Mesothelial cell of epicardium (in vitro differentiated cells): ENCODE measurements around the gene OR4Q3. TPM values are rescaled to one million over a fixed set of nuclear protein-coding genes. Genes with fewer than 3 reads are reported as not detected.
"Not testable (repeated sequence)": the region's sequence is repeated elsewhere in the genome, so short reads cannot be mapped to it uniquely, and the experiment has no call there.

Source experiments
- DNase-seq, 2 experiments: peaks; one replicate each; pipeline ENCODE4 v3.0.0; 2021; ENCODE audit warnings: low spot score in 2 of 2; ENCODE audit not compliant: unreplicated experiment in 2 of 2
- H3K27ac Mint-ChIP-seq: 2 replicates; pipeline ENCODE4 v1.8.0; 2021; ENCODE audit warnings: mixed read lengths
- H3K27me3 Mint-ChIP-seq: 2 replicates; pipeline ENCODE4 v1.8.0; 2021; ENCODE audit warnings: low read depth, mixed read lengths
- H3K36me3 Mint-ChIP-seq: 2 replicates; pipeline ENCODE4 v1.8.0; 2021; ENCODE audit warnings: mixed read lengths
- H3K4me1 Mint-ChIP-seq: 2 replicates; pipeline ENCODE4 v1.8.0; 2021; ENCODE audit warnings: mixed read lengths
- H3K4me3 Mint-ChIP-seq: 2 replicates; pipeline ENCODE4 v1.8.0; 2021; ENCODE audit warnings: mild to moderate bottlenecking, moderate library complexity, mixed read lengths
- H3K9me3 Mint-ChIP-seq: 2 replicates; pipeline ENCODE4 v1.8.0; 2021; ENCODE audit warnings: mixed read lengths
- total RNA-seq: library from RNA; stranded (reverse); gene quantifications from 3 replicates; pipeline ENCODE4 v1.2.1, GENCODE V29; 2021
- TF ChIP-seq, protein P1 (sequence below): fragments of 200-600 bp; sonication (generic); IDR thresholded peaks from one replicate; pipeline ENCODE4 v1.5.0; 2021; ENCODE audit warnings: antibody characterized with exemption; ENCODE audit not compliant: unreplicated experiment

Gene OR4Q3
- total RNA-seq = not detected in 3 replicates

DNA sequence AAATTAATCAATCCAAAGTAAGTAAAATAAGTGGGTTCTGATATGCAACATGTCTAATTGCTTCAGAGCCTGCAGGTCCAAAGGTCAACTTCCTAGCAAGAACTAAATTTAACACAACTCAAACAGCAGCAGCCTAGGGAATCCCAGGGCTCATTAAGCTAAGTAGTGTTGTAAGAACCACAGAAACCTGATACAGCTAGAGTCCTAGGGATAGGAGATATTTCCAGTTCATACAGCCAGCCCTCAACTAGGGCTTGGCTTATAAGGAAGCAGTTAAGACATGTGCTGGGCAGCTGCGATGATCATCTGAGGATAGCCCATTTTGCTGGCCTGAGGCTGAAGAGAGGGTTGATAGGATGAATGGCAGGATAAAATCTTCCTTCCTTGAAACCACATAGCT is at the start of gene OR4Q3:
TSS of gene OR4Q3 (plus strand) at position 316 of the 400 bp plus-strand sequence.
- no peak within 1 kb of the TSS for H3K4me3 Mint-ChIP-seq
- H3K27me3 Mint-ChIP-seq = no peaks in the 10 kb centered on the region
- TF ChIP-seq, protein P1, sequence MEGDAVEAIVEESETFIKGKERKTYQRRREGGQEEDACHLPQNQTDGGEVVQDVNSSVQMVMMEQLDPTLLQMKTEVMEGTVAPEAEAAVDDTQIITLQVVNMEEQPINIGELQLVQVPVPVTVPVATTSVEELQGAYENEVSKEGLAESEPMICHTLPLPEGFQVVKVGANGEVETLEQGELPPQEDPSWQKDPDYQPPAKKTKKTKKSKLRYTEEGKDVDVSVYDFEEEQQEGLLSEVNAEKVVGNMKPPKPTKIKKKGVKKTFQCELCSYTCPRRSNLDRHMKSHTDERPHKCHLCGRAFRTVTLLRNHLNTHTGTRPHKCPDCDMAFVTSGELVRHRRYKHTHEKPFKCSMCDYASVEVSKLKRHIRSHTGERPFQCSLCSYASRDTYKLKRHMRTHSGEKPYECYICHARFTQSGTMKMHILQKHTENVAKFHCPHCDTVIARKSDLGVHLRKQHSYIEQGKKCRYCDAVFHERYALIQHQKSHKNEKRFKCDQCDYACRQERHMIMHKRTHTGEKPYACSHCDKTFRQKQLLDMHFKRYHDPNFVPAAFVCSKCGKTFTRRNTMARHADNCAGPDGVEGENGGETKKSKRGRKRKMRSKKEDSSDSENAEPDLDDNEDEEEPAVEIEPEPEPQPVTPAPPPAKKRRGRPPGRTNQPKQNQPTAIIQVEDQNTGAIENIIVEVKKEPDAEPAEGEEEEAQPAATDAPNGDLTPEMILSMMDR = no peak
- H3K36me3 Mint-ChIP-seq = no peaks in the 10 kb centered on the region
- no peak within 1 kb of the TSS for H3K27ac Mint-ChIP-seq
- no peaks in the 10 kb centered on the region for H3K4me1 Mint-ChIP-seq
- peaks cover 54% of the 10 kb centered on the region for H3K9me3 Mint-ChIP-seq
- DNase-seq = no peak

DNA sequence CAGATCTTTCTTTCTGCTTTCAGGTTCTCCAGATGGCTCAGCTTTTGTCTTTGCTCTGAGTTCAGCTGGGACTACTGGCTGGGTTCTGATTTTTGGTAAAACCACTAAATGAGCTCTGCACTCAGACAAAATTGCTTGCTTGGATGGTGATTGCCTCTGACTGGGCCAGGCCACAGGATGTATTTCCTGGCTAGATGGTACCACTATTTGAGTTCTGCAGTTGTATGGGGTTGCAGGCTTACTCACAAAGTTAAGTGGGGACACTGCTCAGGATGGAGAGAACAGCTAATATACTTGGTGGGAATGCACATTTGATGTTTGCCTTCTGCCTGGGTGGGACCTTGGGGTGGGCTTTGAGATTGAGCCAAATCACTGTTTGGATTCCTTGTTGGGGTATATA is 14.0 kb upstream of the OR4Q3 start:
- Mint-ChIP-seq H3K4me3 (no peak overlapping the region), H3K27me3 (no peaks in the 10 kb centered on the region), H3K36me3 (no peaks in the 10 kb centered on the region), H3K27ac (no peak overlapping the region), H3K9me3 (peaks cover 36% of the 10 kb centered on the region), H3K4me1 (no peaks in the 10 kb centered on the region)
- TF ChIP-seq, protein P1 = no peak
- DNase-seq = no peak

DNA sequence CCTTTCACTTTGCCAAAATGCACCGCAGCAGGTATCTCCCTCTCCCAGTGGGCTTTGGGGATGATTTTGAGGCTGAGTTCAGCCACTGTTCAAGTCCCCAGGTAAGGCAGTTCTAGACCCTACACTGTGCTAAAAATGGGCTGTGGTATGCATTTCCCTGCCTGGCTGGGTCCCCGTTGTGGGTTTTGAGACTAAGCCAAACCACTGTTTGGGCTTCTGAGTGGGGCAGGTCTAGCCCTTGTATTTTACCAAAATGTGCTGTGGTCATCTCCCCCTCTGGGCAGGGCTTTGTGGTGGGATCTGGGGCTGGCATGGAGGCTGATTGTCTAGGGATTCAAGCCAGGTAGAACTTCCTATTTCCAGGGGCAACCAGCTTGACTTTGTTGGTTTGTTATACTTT is 13.6 kb upstream of the OR4Q3 start:
- H3K27ac Mint-ChIP-seq = no peak overlapping the region
- no peak for DNase-seq
- H3K4me1 Mint-ChIP-seq = no peaks in the 10 kb centered on the region
- TF ChIP-seq, protein P1 = no peak
- H3K4me3 Mint-ChIP-seq = no peak overlapping the region
- peaks cover 35% of the 10 kb centered on the region for H3K9me3 Mint-ChIP-seq
- H3K36me3 Mint-ChIP-seq = no peaks in the 10 kb centered on the region
- no peaks in the 10 kb centered on the region for H3K27me3 Mint-ChIP-seq

DNA sequence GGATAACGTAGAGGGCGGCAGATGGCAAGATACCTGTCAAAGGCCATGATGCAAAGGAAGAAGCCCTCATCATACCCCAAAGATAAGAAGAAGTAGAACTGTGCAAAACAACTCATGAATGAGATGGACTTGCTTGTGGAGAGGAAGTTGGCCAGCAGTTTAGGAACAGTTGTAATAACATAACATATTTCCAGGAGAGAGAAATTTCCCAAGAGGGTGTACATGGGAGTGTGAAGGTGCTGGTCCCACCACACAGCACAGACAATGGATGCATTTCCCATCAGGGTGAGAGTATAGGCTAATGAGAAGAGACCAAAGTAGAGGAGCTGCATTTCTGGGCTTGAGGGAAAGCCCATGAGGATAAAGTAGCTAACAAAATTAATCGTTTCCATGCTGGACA is 9.5 kb upstream of the OR4Q3 start:
- H3K27ac Mint-ChIP-seq, H3K27me3 Mint-ChIP-seq, H3K4me3 Mint-ChIP-seq, DNase-seq, H3K4me1 Mint-ChIP-seq, H3K36me3 Mint-ChIP-seq: not testable (repeated sequence)
- H3K9me3 Mint-ChIP-seq = peaks cover 48% of the 10 kb centered on the region

DNA sequence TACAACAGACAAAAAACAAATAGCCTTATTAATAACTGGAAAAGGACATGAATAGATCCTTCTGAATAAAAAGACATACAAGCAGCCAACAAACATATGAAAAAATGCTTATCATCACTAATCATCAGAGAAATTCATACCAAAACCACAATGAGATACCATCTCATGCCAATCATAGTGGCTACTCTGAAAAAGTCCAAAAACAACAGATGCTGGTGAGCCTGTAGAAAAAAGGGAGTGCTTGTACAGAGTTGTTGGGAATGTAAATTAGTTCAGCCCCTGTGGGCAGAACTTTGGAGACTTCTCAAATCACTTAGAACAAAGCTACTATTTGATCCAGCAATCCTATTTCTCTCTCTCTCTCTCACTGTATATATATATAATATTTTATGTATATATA is 8.9 kb downstream of the OR4Q3 start:
- peaks cover 31% of the 10 kb centered on the region for H3K9me3 Mint-ChIP-seq
- DNase-seq, H3K27ac Mint-ChIP-seq, H3K36me3 Mint-ChIP-seq, H3K4me3 Mint-ChIP-seq, H3K27me3 Mint-ChIP-seq, H3K4me1 Mint-ChIP-seq: not testable (repeated sequence)

DNA sequence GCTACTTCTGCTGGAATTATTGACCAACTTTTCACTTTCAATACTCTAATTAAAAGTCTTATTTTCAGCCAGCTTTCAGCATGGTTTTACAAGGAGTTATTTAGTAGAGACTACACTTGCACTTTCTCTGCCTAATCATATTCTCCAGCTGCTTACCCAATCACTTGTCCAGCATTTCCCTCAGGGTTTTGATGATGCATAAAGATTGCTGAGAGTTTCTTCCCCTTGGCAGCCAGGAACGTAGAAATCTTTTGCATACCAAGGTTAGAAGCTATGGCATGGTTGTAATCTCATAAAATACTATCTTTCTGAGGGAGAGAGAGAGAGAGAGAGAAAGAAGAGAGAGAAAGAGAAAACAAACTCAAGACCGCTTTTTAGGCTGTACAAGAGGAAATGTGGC is 10.8 kb downstream of the OR4Q3 start:
- no peaks in the 10 kb centered on the region for H3K27me3 Mint-ChIP-seq
- peaks cover 42% of the 10 kb centered on the region for H3K9me3 Mint-ChIP-seq
- TF ChIP-seq, protein P1 = no peak
- H3K36me3 Mint-ChIP-seq = no peaks in the 10 kb centered on the region
- no peak for DNase-seq
- H3K4me1 Mint-ChIP-seq = no peaks in the 10 kb centered on the region
- H3K4me3 Mint-ChIP-seq = no peak overlapping the region
- H3K27ac Mint-ChIP-seq = no peak overlapping the region

DNA sequence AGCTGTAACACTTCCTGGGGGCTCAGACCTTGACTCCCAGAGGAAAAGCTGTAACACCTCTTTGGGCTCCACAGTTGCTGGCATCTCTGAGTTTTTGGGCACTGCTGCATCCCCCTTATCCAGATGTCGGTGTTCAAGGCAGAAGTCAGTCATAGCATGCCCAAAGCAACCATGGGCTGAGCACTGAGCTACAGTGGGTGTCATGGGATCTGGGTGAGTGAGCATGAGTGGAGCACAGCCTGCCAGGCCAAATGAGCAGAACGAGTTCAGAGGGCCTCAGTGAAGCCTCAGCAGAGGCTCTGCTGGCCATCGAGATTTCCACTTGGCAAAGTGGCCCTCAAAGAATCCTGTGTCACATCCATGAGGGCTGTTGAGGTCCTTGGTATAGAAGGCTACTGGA is 28.1 kb downstream of the OR4Q3 start:
- H3K27ac Mint-ChIP-seq, H3K36me3 Mint-ChIP-seq, H3K27me3 Mint-ChIP-seq, H3K4me3 Mint-ChIP-seq, DNase-seq, H3K4me1 Mint-ChIP-seq: not testable (repeated sequence)
- H3K9me3 Mint-ChIP-seq = peaks cover 86% of the 10 kb centered on the region
